ENCODE results near the gene RAB36. TPM values are rescaled to one million over a fixed set of nuclear protein-coding genes. Genes with fewer than 3 reads are reported as not detected.

Gene RAB36
- total and polyA plus RNA-seq, 9 of the 15 experiments (the other 6 are each of a cell fraction or from before 2014, with no cell fraction given), result 0.04 to 0.50 (median 0.08) TPM; not detected in 3

DNA sequence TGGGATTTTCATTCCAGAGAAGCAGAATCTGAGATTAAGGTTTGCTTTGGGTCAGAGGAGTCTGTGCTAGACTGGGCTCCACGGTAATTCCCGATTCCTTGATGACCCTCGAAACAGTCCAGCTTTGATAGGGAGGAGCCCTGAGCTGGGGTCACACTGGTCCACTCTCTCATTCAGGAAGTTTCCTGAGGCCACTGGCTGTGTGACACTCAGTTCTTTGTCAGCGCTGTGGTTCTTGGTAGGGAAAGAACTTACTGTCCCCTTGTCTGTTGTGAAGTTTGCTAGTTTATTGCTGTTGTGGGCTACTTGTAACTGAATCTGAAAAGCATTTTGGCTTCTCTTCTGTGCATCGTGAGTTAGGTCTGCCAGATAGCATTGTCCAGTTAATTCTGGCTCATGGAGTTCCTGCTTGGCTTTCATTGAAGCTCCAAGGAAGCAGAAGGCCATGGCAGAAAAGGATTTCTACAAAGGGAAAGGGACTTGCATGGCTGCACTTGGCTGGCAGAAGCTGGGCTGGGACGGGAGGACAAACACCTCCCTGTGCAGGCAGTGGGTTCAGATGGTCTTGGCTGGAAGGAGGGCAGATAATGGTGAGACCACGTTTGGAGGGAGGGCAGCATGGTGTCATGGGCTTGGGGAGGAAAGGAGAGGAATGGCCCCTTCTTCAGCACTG is 58.3 kb downstream of the RAB36 start:
- Histone ChIP-seq H3K27ac (ENCODE audit: extremely low read depth, low read depth, low read length) (no peak overlapping the region; the same call in 2 of the 3 replicates), H3K27me3 (ENCODE audit: control insufficient read depth in 2 of 2, insufficient read depth in 2 of 2, low read length in 2 of 2) (no peaks in the 10 kb centered on the region; a peak in 1 of 5 replicates), H3K79me2 (ENCODE audit: control insufficient read depth, insufficient read depth, low read length) (peaks cover 73% of the 10 kb centered on the region), H3K9ac (ENCODE audit: insufficient read depth in 1 of 2, low read depth in 2 of 2, low read length in 2 of 2) (peak overlapping the region in 1 of 2 experiments; percentile 8; a peak in 2 of 4 replicates), H3K4me2 (ENCODE audit: insufficient read depth, low read length) (no peak overlapping the region), H2AFZ (ENCODE audit: low read depth, low read length) (no peak overlapping the region), H3K9me1 (ENCODE audit: control insufficient read depth, insufficient read depth, low read length) (peaks cover 30% of the 10 kb centered on the region), H3K36me3 (ENCODE audit: control insufficient read depth, insufficient read depth, low read length) (peaks cover 59% of the 10 kb centered on the region), H4K20me1 (replicated peaks; ENCODE audit: control insufficient read depth, insufficient read depth, low read length) (peaks cover 37% of the 10 kb centered on the region), H3K4me3 (no peak overlapping the region), H3K4me1 (replicated peaks in 1 of 2; ENCODE audit: control insufficient read depth in 2 of 2, insufficient read depth in 2 of 2, low read length in 2 of 2) (peaks cover 0 to 9% of the 10 kb centered on the region in 2 experiments; a peak in 2 of 5 replicates), H3K9me3 (replicated peaks; ENCODE audit: control insufficient read depth, insufficient read depth, low read depth, low read length) (no peaks in the 10 kb centered on the region)
- intact Hi-C loops (cut with micrococcal nuclease) (loop anchor here (2.0 kb wide), 1 partner anchor 23 kb away; no protein-coding TSS in a partner anchor), in situ Hi-C loops (cut with MboI) (no loop called here)
- FAIRE-seq, result no peak
- 71% methylated on average over 7 of the region's 7 CpGs for WGBS (ENCODE audit: insufficient coverage, low coverage, missing lambda C conversion rate)
- DNase-seq (ENCODE audit: extremely low read depth in 1 of 4, low spot score in 3 of 4), result peak in 1 of 4 experiments; percentile 64
- ChIA-PET POLR2A (interaction anchor here (0.6 to 86.5 kb wide), 10 partner anchors 3 to 686 kb away, joined by 3 to 3476 read pairs (median 4); partner anchors contain the start of genes BCR and RAB36), CTCF (ENCODE audit: low intra/inter-chr PET ratio) (no interaction called here)
- BruUV-seq (replicated peaks), result no TSS peak
- ATAC-seq, result no peak
- no peak for TF ChIP-seq MXD1 (CRISPR knock-in tag; IDR thresholded peaks at IDR 0.05; ENCODE audit: borderline replicate concordance, poor library complexity, severe bottlenecking)
- TF ChIP-seq ZNF395 (CRISPR knock-in tag; IDR thresholded peaks at IDR 0.05), result 0 out of 2 replicates have a peak, but pooled peaks have one; percentile 45

Measured in K562 (cell line).